Tibial nerve (tissue), 4 donors: ENCODE results near the gene ZNF621. TPM values are rescaled to one million over a fixed set of nuclear protein-coding genes. Genes with fewer than 3 reads are reported as not detected.
A peak's percentile ranks its signal among the peaks of the same experiment; 100 is the strongest.

ENCODE experiments used
- DNase-seq, 2 donors: peaks; one replicate each; pipeline ENCODE4 v3.0.0-alpha.2; 2019; ENCODE audit warnings: low spot score in 2 of 2
- H3K27ac ChIP-seq, 4 donors: fragments of 200-600 bp; sonication (generic) in 3 of 4; one replicate each; pipeline ENCODE4 v1.5.1; 2017 to 2019; ENCODE audit warnings: mild to moderate bottlenecking in 1 of 4
- H3K27me3 ChIP-seq, 2 donors: fragments of 200-600 bp; sonication (generic) in 1 of 2; one replicate each; pipeline versions ENCODE4 v1.5.1 to v1.6.0; 2017 to 2019
- H3K36me3 ChIP-seq, 3 donors: fragments of 200-600 bp; sonication (generic); one replicate each; pipeline ENCODE4 v1.5.1; 2018 to 2019
- H3K4me1 ChIP-seq, 4 donors: fragments of 200-600 bp; sonication (generic) in 3 of 4; one replicate each; pipeline ENCODE4 v1.5.1; 2017 to 2019
- H3K4me3 ChIP-seq, 4 donors: fragments of 200-600 bp; sonication (generic) in 3 of 4; one replicate each; pipeline ENCODE4 v1.5.1; 2017 to 2019; ENCODE audit warnings: mild to moderate bottlenecking in 1 of 4, moderate library complexity in 1 of 4
- H3K9me3 ChIP-seq, 4 donors: fragments of 200-600 bp; sonication (generic) in 3 of 4; one replicate each; pipeline ENCODE4 v1.5.1; 2017 to 2019
- CTCF ChIP-seq, 5 experiments: fragments of 200-600 bp in 3 of 5; fragments of 450-650 bp in 2 of 5; sonication (generic) in 3 of 5; IDR thresholded peaks; one replicate each; pipeline ENCODE4 v1.5.1; 2016 to 2019; ENCODE audit warnings: antibody characterized with exemption in 5 of 5, mild to moderate bottlenecking in 3 of 5, moderate library complexity in 2 of 5
- EP300 ChIP-seq, 2 donors: sonication (generic); formaldehyde crosslinking; IDR thresholded peaks; one replicate each; pipeline ENCODE4 v1.6.1; 2017; ENCODE audit warnings: antibody characterized with exemption in 2 of 2, mild to moderate bottlenecking in 1 of 2
- POLR2A ChIP-seq, 2 donors: fragments of 450-650 bp; IDR thresholded peaks; one replicate each; pipeline ENCODE4 v1.6.1; 2017; ENCODE audit warnings: antibody characterized with exemption in 2 of 2, mild to moderate bottlenecking in 2 of 2, moderate library complexity in 2 of 2
- WGBS, 2 donors: methylation state at CpG; one replicate each; pipeline ENCODE4 v1.1.5; 2018; 5-methylcytosine and 5-hydroxymethylcytosine counted together
- total RNA-seq, 4 donors: library from RNA; depleted of rRNA; stranded (reverse); fragments of >200 nt; gene quantifications; one replicate each; pipeline ENCODE4 v1.1.0, GENCODE V29; 2016

The ZNF621 gene
- total RNA-seq, 4 donors from 2014 or later: 18.8 to 30.8 (median 25.6) TPM

GRCh38 chr3:40504636-40505430, 19.9 kb upstream of the ZNF621 start:
- WGBS, 2 donors: 58 to 60% methylated on average over 5 of the region's 5 CpGs
- TF ChIP-seq EP300 (IDR thresholded peaks at IDR 0.05): peak in 1 of 2 donors; percentile 92
- no peak for TF ChIP-seq CTCF (IDR thresholded peaks at IDR 0.05)
- no peak for TF ChIP-seq POLR2A (IDR thresholded peaks at IDR 0.05)
- Histone ChIP-seq H3K27me3 (no peaks in the 10 kb centered on the region), H3K4me1 (peaks cover 0 to 21% (median 4%) of the 10 kb centered on the region in 4 donors), H3K4me3 (peak overlapping the region in 2 of 4 donors; percentile 52 to 61), H3K9me3 (no peaks in the 10 kb centered on the region), H3K36me3 (peaks cover 0 to 15% (median 0%) of the 10 kb centered on the region in 3 donors), H3K27ac (peak overlapping the region in 3 of 4 donors; percentile 43 to 81 (median 47))
- DNase-seq: peak in 1 of 2 donors; percentile 20

GRCh38 chr3:40505599-40506462, 18.9 kb upstream of the ZNF621 start, which contains the start of gene ZNF620:
Gene ZNF620, plus strand, starts transcription at chr3:40506039. Its CDS starts 314 bp downstream, at chr3:40506353.
- DNase-seq: peak; percentile 18 to 45
- TF ChIP-seq EP300 (IDR thresholded peaks at IDR 0.05): peak in 1 of 2 donors; percentile 56
- TF ChIP-seq POLR2A (IDR thresholded peaks at IDR 0.05): peak in 1 of 2 donors; percentile 18
- peak in 2 of 5 experiments; percentile 15 to 22 for TF ChIP-seq CTCF (IDR thresholded peaks at IDR 0.05)
- Histone ChIP-seq H3K4me1 (peaks cover 0 to 21% (median 4%) of the 10 kb centered on the region in 4 donors), H3K36me3 (peaks cover 0 to 25% (median 0%) of the 10 kb centered on the region in 3 donors), H3K4me3 (peak within 1 kb of the TSS; percentile 38 to 61 (median 56)), H3K9me3 (no peaks in the 10 kb centered on the region), H3K27ac (peak within 1 kb of the TSS; percentile 3 to 81 (median 54)), H3K27me3 (no peaks in the 10 kb centered on the region)
- WGBS, 2 donors: 4 to 6% methylated on average over 44 of the region's 44 CpGs

GRCh38 chr3:40511031-40511718, 13.6 kb upstream of the ZNF621 start:
- Histone ChIP-seq H3K4me1 (peaks cover 0 to 7% (median 0%) of the 10 kb centered on the region in 4 donors), H3K9me3 (no peaks in the 10 kb centered on the region), H3K27ac (no peak overlapping the region), H3K27me3 (no peaks in the 10 kb centered on the region), H3K36me3 (peaks cover 0 to 75% (median 4%) of the 10 kb centered on the region in 3 donors), H3K4me3 (no peak overlapping the region)
- whole genome bisulfite sequencing, 2 donors: 91 to 100% methylated on average over 1 of the region's 1 CpG
- DNase-seq: no peak
- TF ChIP-seq CTCF (IDR thresholded peaks at IDR 0.05) (no peak), EP300 (IDR thresholded peaks at IDR 0.05) (no peak), POLR2A (IDR thresholded peaks at IDR 0.05) (no peak)

GRCh38 chr3:40516201-40516600, 8.6 kb upstream of the ZNF621 start:
- peaks cover 0 to 62% (median 4%) of the 10 kb centered on the region in 3 donors for H3K36me3 ChIP-seq
- H3K27ac ChIP-seq: no peak overlapping the region
- H3K9me3 ChIP-seq: no peaks in the 10 kb centered on the region
- TF ChIP-seq CTCF (IDR thresholded peaks at IDR 0.05) (no peak), POLR2A (IDR thresholded peaks at IDR 0.05) (no peak), EP300 (IDR thresholded peaks at IDR 0.05) (no peak)
- H3K4me1 ChIP-seq: no peaks in the 10 kb centered on the region
- DNase-seq: no peak
- H3K27me3 ChIP-seq: no peaks in the 10 kb centered on the region
- WGBS, 2 donors: 48 to 62% methylated on average over 5 of the region's 5 CpGs
- no peak overlapping the region for H3K4me3 ChIP-seq
